PC-3 (cell line): ENCODE data around the gene PCDHGB3. TPM values are rescaled to one million over a fixed set of nuclear protein-coding genes. Genes with fewer than 3 reads are reported as not detected.

Experiments
- ATAC-seq: fragments of 200-7000 bp; cut with Tn5 transposase; 2 replicates; pipeline ENCODE4 v1.9.1; 2020; ENCODE audit warnings: mild to moderate bottlenecking, moderate library complexity
- BruUV-seq: library from RNA; stranded (reverse); fragments of 400-500 nt; replicated peaks from 2 replicates; lab custom pipeline; 2021; lab: Mats Ljungman, UMichigan
- CTCF ChIA-PET: fragments of 300-600 bp; sonication (Branson Sonifier 250); formaldehyde crosslinking; loops from one replicate; lab custom pipeline; 2022; ENCODE audit warnings: antibody characterized with exemption; lab: Charles Lee
- POLR2A ChIA-PET: fragments of 300-600 bp; sonication (Branson Sonifier 250); formaldehyde crosslinking; loops from one replicate; lab custom pipeline; 2022; ENCODE audit warnings: antibody characterized with exemption; ENCODE audit not compliant: unreplicated experiment; lab: Charles Lee
- DNase-seq: peaks from one replicate; pipeline ENCODE4 v3.0.0-alpha.2; 2015
- H2AFZ ChIP-seq: fragments of 300-600 bp; sonication (generic); 2 replicates; pipeline ENCODE4 v1.6.0; 2016; ENCODE audit warnings: antibody characterized with exemption, low read length
- H3F3A ChIP-seq: fragments of 300-600 bp; sonication (generic); one replicate; pipeline ENCODE4 v1.6.0; 2017; ENCODE audit warnings: antibody characterized with exemption, low read length, control low read depth, mild to moderate bottlenecking; ENCODE audit not compliant: unreplicated experiment
- H3K27ac ChIP-seq: fragments of 300-600 bp; sonication (generic); 2 replicates; pipeline ENCODE4 v1.5.1; 2016; ENCODE audit warnings: mild to moderate bottlenecking, low read length
- H3K27me3 ChIP-seq: fragments of 300-600 bp; sonication (generic); 2 replicates; pipeline ENCODE4 v1.6.1; 2016; ENCODE audit warnings: low read length, mixed read lengths
- H3K36me3 ChIP-seq: fragments of 300-600 bp; sonication (generic); 2 replicates; pipeline ENCODE4 v1.6.1; 2016; ENCODE audit warnings: low read depth, mixed run types, low read length, mixed read lengths
- H3K4me1 ChIP-seq: fragments of 300-600 bp; sonication (generic); 2 replicates; pipeline ENCODE4 v1.5.1; 2016; ENCODE audit warnings: low read length; ENCODE audit not compliant: insufficient read depth
- H3K4me2 ChIP-seq: fragments of 300-600 bp; sonication (generic); 2 replicates; pipeline ENCODE4 v1.6.0; 2016; ENCODE audit warnings: low read length
- H3K4me3 ChIP-seq: fragments of 300-600 bp; sonication (generic); 2 replicates; pipeline ENCODE4 v1.5.1; 2016; ENCODE audit warnings: mild to moderate bottlenecking, low read length, mixed read lengths
- H3K79me2 ChIP-seq: fragments of 300-600 bp; sonication (generic); 2 replicates; pipeline ENCODE4 v1.6.1; 2017; ENCODE audit warnings: low read length, mixed read lengths
- H3K9ac ChIP-seq: fragments of 300-600 bp; sonication (generic); 2 replicates; pipeline ENCODE4 v1.6.0; 2016; ENCODE audit warnings: mild to moderate bottlenecking, low read length
- H3K9me2 ChIP-seq: fragments of 300-600 bp; sonication (generic); replicated peaks from 2 replicates; pipeline ENCODE4 v1.6.1; 2016; ENCODE audit warnings: mixed run types, low read length, mixed read lengths
- H3K9me3 ChIP-seq: fragments of 300-600 bp; sonication (generic); 2 replicates; pipeline ENCODE4 v1.6.1; 2016; ENCODE audit warnings: low read length, mixed read lengths
- H4K20me1 ChIP-seq: fragments of 300-600 bp; sonication (generic); 2 replicates; pipeline ENCODE4 v1.6.1; 2016; ENCODE audit warnings: low read length, mixed read lengths
- CTCF ChIP-seq: fragments of 300-600 bp; sonication (generic); conservative IDR thresholded peaks from 2 replicates; pipeline ENCODE4 v1.5.1; 2017; ENCODE audit warnings: antibody characterized with exemption, low read depth, mild to moderate bottlenecking, low read length
- EZH2 ChIP-seq: fragments of 300-600 bp; sonication (generic); IDR thresholded peaks from one replicate; pipeline ENCODE4 v1.6.1; 2017; ENCODE audit warnings: antibody characterized with exemption, mild to moderate bottlenecking, low read length; ENCODE audit not compliant: unreplicated experiment
- EZH2phosphoT487 ChIP-seq: fragments of 300-600 bp; sonication (generic); IDR thresholded peaks from 2 replicates; pipeline ENCODE4 v1.6.1; 2018; ENCODE audit warnings: mild to moderate bottlenecking, antibody characterized with exemption, low read length, borderline replicate concordance
- intact Hi-C: fragments of 100-400 bp; cut with micrococcal nuclease; formaldehyde crosslinking; loops from 2 replicates; pipeline ENCODE4 v1.9.0; 2023
- total RNA-seq: library from RNA; depleted of rRNA; stranded (reverse); fragments of >200 nt; gene quantifications from 2 replicates; pipeline ENCODE4 v1.2.3, GENCODE V29; 2014

PCDHGB3 gene
- total RNA-seq, 1 experiment from 2014 or later = 1.3 TPM

GRCh38 chr5:141398608-141399007 lies 28.6 kb downstream of the PCDHGB3 start:
- no peaks in the 10 kb centered on the region for H3K27me3 ChIP-seq
- no peak overlapping the region for H3K27ac ChIP-seq
- H3K9ac ChIP-seq = no peak overlapping the region
- no peaks in the 10 kb centered on the region for H3K79me2 ChIP-seq
- intact Hi-C loops = loop anchor here (5.0 kb wide), 1 partner anchor 109 kb away; no protein-coding TSS in a partner anchor
- no peaks in the 10 kb centered on the region for H3K9me2 ChIP-seq
- ATAC-seq (no peak), DNase-seq (no peak)
- H3K4me1 ChIP-seq = no peaks in the 10 kb centered on the region
- no peak overlapping the region for H2AFZ ChIP-seq
- TF ChIP-seq EZH2 = no peak
- TF ChIP-seq CTCF = no peak
- TF ChIP-seq EZH2phosphoT487 = no peak
- no peak overlapping the region for H3K4me2 ChIP-seq
- peak overlapping the region; percentile 23 for H3K4me3 ChIP-seq
- H3K9me3 ChIP-seq = peaks cover 7% of the 10 kb centered on the region; the same call in 1 of the 2 replicates
- peaks cover 9% of the 10 kb centered on the region; the same call in 1 of the 2 replicates for H3K36me3 ChIP-seq
- ChIA-PET POLR2A (no interaction called here), CTCF (interaction anchor here (2.4 kb wide), 1 partner anchor 126 kb away, joined by 7 read pairs; no protein-coding TSS in a partner anchor)
- no peaks in the 10 kb centered on the region for H3F3A ChIP-seq
- H4K20me1 ChIP-seq = no peaks in the 10 kb centered on the region
- BruUV-seq = no TSS peak

- no peak overlapping the region for H3K4me2 ChIP-seq
- no peaks in the 10 kb centered on the region for H3K79me2 ChIP-seq
- ChIA-PET CTCF (no interaction called here), POLR2A (no interaction called here)
- H3K27ac ChIP-seq = no peak overlapping the region
- ATAC-seq (no peak), DNase-seq (no peak)
- H3K4me1 ChIP-seq = no peaks in the 10 kb centered on the region
- no peak overlapping the region for H2AFZ ChIP-seq
- no peaks in the 10 kb centered on the region for H4K20me1 ChIP-seq
- H3F3A ChIP-seq = no peaks in the 10 kb centered on the region
- no peak overlapping the region for H3K4me3 ChIP-seq
- no peak overlapping the region for H3K9ac ChIP-seq
- peaks cover 7% of the 10 kb centered on the region; the same call in 1 of the 2 replicates for H3K9me3 ChIP-seq
- intact Hi-C loops = loop anchor here (5.0 kb wide), 1 partner anchor 108 kb away; no protein-coding TSS in a partner anchor
- BruUV-seq = no TSS peak
- H3K36me3 ChIP-seq = peaks cover 9% of the 10 kb centered on the region; the same call in 1 of the 2 replicates
- no peaks in the 10 kb centered on the region for H3K27me3 ChIP-seq
- no peaks in the 10 kb centered on the region for H3K9me2 ChIP-seq
- TF ChIP-seq EZH2 (no peak), CTCF (no peak), EZH2phosphoT487 (no peak)
Observed at GRCh38 chr5:141399555-141400258, 29.7 kb downstream of the PCDHGB3 start.
